ENCODE results near the gene SMAP2.

SMAP2 gene

DNA sequence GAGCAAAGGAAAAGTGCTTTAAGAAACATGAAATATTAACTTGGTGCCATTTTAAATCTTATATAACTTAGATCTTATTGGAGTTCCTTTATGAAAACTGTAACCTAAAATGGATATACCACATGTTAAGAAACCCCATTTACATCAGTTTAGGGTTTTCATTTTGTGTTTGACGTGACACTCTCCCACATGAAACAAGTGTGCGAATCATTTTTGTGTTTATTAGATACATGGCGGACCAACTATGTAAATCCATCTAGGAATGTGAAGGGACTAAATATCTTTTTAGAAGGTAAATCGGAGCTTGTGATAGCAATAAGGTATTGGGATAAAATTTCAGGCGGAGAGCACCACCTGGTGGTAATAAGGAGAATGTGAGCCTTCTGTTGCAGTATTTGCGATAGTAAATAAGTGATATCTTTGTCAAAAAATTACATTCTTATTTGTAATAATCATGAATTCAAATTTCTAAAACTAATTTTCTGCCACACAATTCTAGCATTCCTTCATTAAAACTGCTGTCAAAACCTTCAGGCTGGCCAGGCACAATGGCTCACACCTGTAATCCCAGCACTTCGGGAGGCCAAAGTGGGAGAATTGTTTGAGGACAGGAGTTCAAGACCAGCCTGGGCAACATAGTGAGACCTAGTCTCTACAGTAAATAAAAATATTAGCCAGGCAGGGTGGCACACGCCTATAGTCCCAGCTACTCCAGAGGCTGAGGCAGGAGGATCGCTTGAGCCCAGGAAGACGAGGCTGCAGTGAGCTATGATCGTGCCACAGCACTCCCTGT, 31.3 kb downstream of the SMAP2 start:
- peaks cover 88% of the 10 kb centered on the region for H3K36me3 Mint-ChIP-seq (ENCODE audit: low read depth)
- H3K4me3 Mint-ChIP-seq: no peak overlapping the region
- peaks cover 53% of the 10 kb centered on the region for H3K4me1 Mint-ChIP-seq (ENCODE audit: low read depth)
- H3K27me3 Mint-ChIP-seq: no peaks in the 10 kb centered on the region
- intact Hi-C loops (cut with micrococcal nuclease): loop anchor here (5.0 to 10.0 kb wide), 3 partner anchors 63 to 320 kb away; no protein-coding TSS in a partner anchor
- peak overlapping the region; percentile 75 for H3K27ac Mint-ChIP-seq
- no peaks in the 10 kb centered on the region for H3K9me3 Mint-ChIP-seq

GRCh38 chr1:40405812-40406211, 32.3 kb downstream of the SMAP2 start:
- intact Hi-C loops (cut with micrococcal nuclease): loop anchor here (5.0 to 10.0 kb wide), 2 partner anchors 264 to 321 kb away; no protein-coding TSS in a partner anchor
- H3K27ac Mint-ChIP-seq: no peak overlapping the region
- H3K36me3 Mint-ChIP-seq (ENCODE audit: low read depth): peaks cover 89% of the 10 kb centered on the region
- peaks cover 44% of the 10 kb centered on the region for H3K4me1 Mint-ChIP-seq (ENCODE audit: low read depth)
- no peaks in the 10 kb centered on the region for H3K9me3 Mint-ChIP-seq
- H3K4me3 Mint-ChIP-seq: no peak overlapping the region
- no peaks in the 10 kb centered on the region for H3K27me3 Mint-ChIP-seq

DNA sequence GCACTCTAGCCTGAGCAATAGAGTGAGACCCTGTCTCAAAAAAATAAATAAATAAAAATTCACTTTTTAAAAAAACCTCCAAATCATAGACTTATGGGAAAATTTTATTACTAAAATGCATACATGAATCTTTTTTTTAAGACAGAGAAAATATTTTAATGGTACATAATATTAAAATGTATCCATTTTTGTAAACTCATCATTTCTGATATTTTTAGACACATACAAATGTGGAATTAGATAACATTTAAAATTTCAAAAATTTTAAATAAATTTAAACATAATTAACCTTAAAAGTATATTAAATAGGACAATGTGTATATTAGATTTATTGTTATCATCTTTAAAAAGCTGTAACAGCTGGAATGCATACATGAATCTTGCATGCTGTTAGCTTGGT, 33.9 kb downstream of the SMAP2 start:
- peaks cover 27% of the 10 kb centered on the region for H3K4me1 Mint-ChIP-seq (ENCODE audit: low read depth)
- H3K4me3 Mint-ChIP-seq: no peak overlapping the region
- no peak overlapping the region for H3K27ac Mint-ChIP-seq
- peaks cover 88% of the 10 kb centered on the region for H3K36me3 Mint-ChIP-seq (ENCODE audit: low read depth)
- intact Hi-C loops (cut with micrococcal nuclease): loop anchor here (5.0 to 10.0 kb wide), 2 partner anchors 265 to 323 kb away; no protein-coding TSS in a partner anchor
- H3K27me3 Mint-ChIP-seq: no peaks in the 10 kb centered on the region
- H3K9me3 Mint-ChIP-seq: no peaks in the 10 kb centered on the region

DNA sequence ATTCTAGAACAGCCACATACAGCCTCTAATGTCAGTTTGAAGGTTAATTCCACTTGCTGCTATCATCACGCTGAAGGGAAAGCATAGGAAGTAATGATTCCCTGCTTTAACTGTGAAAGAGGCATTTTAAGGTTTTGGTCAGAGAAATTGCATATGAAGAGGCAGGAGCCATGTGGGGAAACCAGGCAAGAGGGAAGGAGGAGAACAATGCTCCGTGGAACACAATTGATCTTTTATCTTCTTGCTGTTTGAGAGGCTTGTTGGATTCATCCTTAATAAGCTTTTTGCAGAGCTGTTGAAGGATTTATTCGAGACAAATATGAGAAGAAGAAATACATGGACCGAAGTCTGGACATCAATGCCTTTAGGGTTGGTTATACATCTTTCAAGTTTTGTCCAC, 35.9 kb downstream of the SMAP2 start:
- Mint-ChIP-seq H3K36me3 (ENCODE audit: low read depth) (peaks cover 92% of the 10 kb centered on the region), H3K9me3 (no peaks in the 10 kb centered on the region), H3K4me3 (no peak overlapping the region), H3K4me1 (ENCODE audit: low read depth) (peaks cover 10% of the 10 kb centered on the region), H3K27ac (no peak overlapping the region), H3K27me3 (no peaks in the 10 kb centered on the region)
- intact Hi-C loops (cut with micrococcal nuclease): loop anchor here (5.0 to 10.0 kb wide), 2 partner anchors 267 to 325 kb away; no protein-coding TSS in a partner anchor

DNA sequence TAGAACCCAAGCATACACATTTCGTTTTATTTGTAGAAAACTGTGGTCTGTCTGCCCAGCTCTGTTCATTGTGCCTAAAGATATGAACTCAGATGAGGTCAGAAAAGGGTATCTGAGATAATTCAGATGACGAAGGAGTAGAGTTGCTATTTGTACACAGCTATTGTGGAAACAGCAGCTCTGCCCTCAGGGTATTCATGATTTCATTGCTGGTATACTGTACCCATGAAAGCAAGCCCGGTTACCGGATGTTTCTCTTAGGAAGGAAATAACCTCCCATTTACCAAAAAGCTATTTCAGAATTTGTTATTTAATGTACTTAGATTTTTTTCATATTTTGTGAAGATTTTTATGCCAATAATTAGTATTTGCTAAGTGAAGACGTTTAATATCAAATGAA, 37.8 kb downstream of the SMAP2 start:
- H3K9me3 Mint-ChIP-seq: no peaks in the 10 kb centered on the region
- intact Hi-C loops (cut with micrococcal nuclease): loop anchor here (5.0 kb wide), 1 partner anchor 49 kb away; no protein-coding TSS in a partner anchor
- no peaks in the 10 kb centered on the region for H3K4me1 Mint-ChIP-seq (ENCODE audit: low read depth)
- no peaks in the 10 kb centered on the region for H3K27me3 Mint-ChIP-seq
- H3K36me3 Mint-ChIP-seq (ENCODE audit: low read depth): peaks cover 92% of the 10 kb centered on the region
- no peak overlapping the region for H3K27ac Mint-ChIP-seq
- no peak overlapping the region for H3K4me3 Mint-ChIP-seq

- intact Hi-C loops (cut with micrococcal nuclease): loop anchor here (5.0 kb wide), 1 partner anchor 50 kb away; no protein-coding TSS in a partner anchor
- no peaks in the 10 kb centered on the region for H3K9me3 Mint-ChIP-seq
- no peaks in the 10 kb centered on the region for H3K27me3 Mint-ChIP-seq
- H3K4me1 Mint-ChIP-seq (ENCODE audit: low read depth): no peaks in the 10 kb centered on the region
- H3K4me3 Mint-ChIP-seq: no peak overlapping the region
- no peak overlapping the region for H3K27ac Mint-ChIP-seq
- peaks cover 92% of the 10 kb centered on the region for H3K36me3 Mint-ChIP-seq (ENCODE audit: low read depth)
Measured at GRCh38 chr1:40411843-40412242, 38.3 kb downstream of the SMAP2 start.

GRCh38 chr1:40413527-40414252, 40.2 kb downstream of the SMAP2 start:
- peaks cover 2% of the 10 kb centered on the region for H3K4me1 Mint-ChIP-seq (ENCODE audit: low read depth)
- no peaks in the 10 kb centered on the region for H3K27me3 Mint-ChIP-seq
- peaks cover 96% of the 10 kb centered on the region for H3K36me3 Mint-ChIP-seq (ENCODE audit: low read depth)
- H3K9me3 Mint-ChIP-seq: no peaks in the 10 kb centered on the region
- no peak overlapping the region for H3K27ac Mint-ChIP-seq
- H3K4me3 Mint-ChIP-seq: no peak overlapping the region
- intact Hi-C loops (cut with micrococcal nuclease): loop anchor here (5.0 kb wide), 1 partner anchor 51 kb away; no protein-coding TSS in a partner anchor

DNA sequence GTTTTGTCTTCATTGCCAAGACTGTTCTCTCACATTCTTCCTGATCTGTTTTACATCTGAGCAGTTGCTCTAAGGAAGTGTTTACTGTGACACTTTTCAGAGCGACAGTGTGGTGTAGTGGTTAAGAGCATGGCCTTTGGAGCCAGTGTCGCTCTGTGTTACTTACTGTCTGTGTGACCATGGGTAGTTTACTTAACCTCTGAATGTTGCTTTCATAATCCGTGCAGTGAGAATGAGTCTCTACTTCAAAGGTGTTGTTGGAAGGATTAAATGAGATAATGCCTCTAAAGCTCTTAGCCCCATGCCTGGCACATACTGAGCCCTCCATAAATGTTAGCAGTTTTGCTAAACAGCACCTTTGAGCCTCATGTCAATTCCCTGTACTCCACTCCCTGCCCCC, 40.8 kb downstream of the SMAP2 start:
- Mint-ChIP-seq H3K4me1 (ENCODE audit: low read depth) (peaks cover 8% of the 10 kb centered on the region), H3K27me3 (no peaks in the 10 kb centered on the region), H3K36me3 (ENCODE audit: low read depth) (peaks cover 96% of the 10 kb centered on the region), H3K27ac (no peak overlapping the region), H3K9me3 (no peaks in the 10 kb centered on the region), H3K4me3 (no peak overlapping the region)
- intact Hi-C loops (cut with micrococcal nuclease): loop anchor here (5.0 kb wide), 1 partner anchor 52 kb away; no protein-coding TSS in a partner anchor

- intact Hi-C loops (cut with micrococcal nuclease): no loop called here
- Mint-ChIP-seq H3K36me3 (ENCODE audit: low read depth) (peaks cover 95% of the 10 kb centered on the region), H3K4me3 (no peak overlapping the region), H3K4me1 (ENCODE audit: low read depth) (peaks cover 31% of the 10 kb centered on the region), H3K27ac (no peak overlapping the region), H3K9me3 (no peaks in the 10 kb centered on the region), H3K27me3 (no peaks in the 10 kb centered on the region)
Measured at GRCh38 chr1:40416709-40417108, 43.2 kb downstream of the SMAP2 start.

DNA sequence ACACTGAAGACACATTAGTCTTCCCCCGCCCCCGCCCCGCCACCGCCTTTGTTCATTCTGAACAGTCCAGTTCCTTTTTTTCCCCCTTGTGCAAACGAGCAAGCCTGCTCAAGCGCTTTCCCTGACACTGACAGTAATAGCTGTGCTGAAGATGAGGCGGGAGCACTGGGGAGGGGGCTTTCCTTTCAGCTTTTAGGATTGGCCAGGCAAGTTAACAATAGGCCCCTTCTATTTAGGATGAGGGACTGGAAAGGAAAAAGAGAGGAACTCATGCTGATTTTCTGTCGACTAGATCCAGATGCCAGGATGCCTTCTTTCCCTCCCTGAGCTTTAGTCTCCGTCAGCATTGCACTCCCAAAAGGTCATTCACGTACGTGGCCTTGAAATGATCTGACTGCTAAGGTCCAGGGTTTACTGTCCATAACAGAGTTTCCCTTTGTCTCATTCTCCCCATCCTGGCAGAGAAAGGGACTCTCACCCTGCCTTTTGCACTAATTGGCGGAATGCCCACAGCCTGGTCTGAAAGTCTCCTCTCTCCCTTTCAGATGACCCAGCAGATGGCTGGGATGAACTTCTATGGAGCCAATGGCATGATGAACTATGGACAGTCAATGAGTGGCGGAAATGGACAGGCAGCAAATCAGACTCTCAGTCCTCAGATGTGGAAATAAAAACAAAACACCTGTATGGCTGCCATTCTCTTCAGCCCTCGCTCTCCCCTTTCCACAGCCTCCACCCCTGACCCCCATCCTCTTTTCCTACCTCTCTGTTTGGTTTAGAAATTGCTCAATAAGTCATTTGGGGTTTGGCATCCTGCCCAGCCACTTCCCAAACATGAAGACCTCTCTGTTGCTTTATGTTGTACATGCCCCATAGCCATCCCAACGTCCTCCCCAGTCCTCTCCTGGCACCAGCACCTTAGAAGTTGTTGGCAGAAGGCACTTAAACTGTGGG, 48.2 kb downstream of the SMAP2 start:
- Mint-ChIP-seq H3K36me3 (ENCODE audit: low read depth) (peaks cover 93% of the 10 kb centered on the region), H3K4me3 (peak overlapping the region; percentile 61), H3K4me1 (ENCODE audit: low read depth) (peaks cover 77% of the 10 kb centered on the region), H3K27me3 (no peaks in the 10 kb centered on the region), H3K9me3 (no peaks in the 10 kb centered on the region), H3K27ac (peak overlapping the region; percentile 89)
- intact Hi-C loops (cut with micrococcal nuclease): no loop called here

GRCh38 chr1:40422630-40423263, 49.2 kb downstream of the SMAP2 start:
- Mint-ChIP-seq H3K9me3 (no peaks in the 10 kb centered on the region), H3K4me3 (peak overlapping the region; percentile 56), H3K36me3 (ENCODE audit: low read depth) (peaks cover 86% of the 10 kb centered on the region), H3K4me1 (ENCODE audit: low read depth) (peaks cover 77% of the 10 kb centered on the region), H3K27ac (peak overlapping the region; percentile 89), H3K27me3 (no peaks in the 10 kb centered on the region)
- intact Hi-C loops (cut with micrococcal nuclease): no loop called here

DNA sequence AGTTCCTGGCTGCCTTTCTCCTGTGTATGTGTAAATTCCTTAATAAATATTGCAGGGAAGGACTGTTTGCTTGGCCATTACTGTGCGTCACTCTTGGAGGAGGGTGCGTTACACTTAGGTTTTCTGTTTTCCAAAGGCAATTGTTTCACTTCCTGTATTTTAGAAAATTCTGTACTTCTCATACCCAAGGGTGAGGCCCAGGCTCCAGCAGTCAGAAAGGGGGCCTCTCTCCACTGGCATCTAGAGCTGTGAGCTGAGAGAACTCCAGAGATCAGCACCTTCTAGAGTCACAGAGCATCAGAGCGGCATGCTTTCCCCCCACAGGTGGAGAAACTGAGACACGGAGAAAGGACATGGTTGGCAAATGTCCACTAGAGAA, 49.7 kb downstream of the SMAP2 start:
- Mint-ChIP-seq H3K4me3 (peak overlapping the region; percentile 56), H3K27me3 (no peaks in the 10 kb centered on the region), H3K4me1 (ENCODE audit: low read depth) (peaks cover 77% of the 10 kb centered on the region), H3K36me3 (ENCODE audit: low read depth) (peaks cover 81% of the 10 kb centered on the region), H3K9me3 (no peaks in the 10 kb centered on the region), H3K27ac (peak overlapping the region; percentile 89)
- intact Hi-C loops (cut with micrococcal nuclease): no loop called here

All from dendritic cell treated with granulocyte-macrophage colony-stimulating factor and Interleukin-4, amounts not matched to agents 40 ng/mL and 50 ng/mL, for 4 days (primary cell).